Heart right ventricle (tissue), 16 donors: ENCODE measurements around the gene TNFRSF4. TPM values are rescaled to one million over a fixed set of nuclear protein-coding genes. Genes with fewer than 3 reads are reported as not detected.

Experiments
- ATAC-seq, 8 donors: fragments of 200-7000 bp; cut with Tn5 transposase; one replicate each; pipeline ENCODE4 v1.9.1; 2020; ENCODE audit warnings: mild to moderate bottlenecking in 8 of 8, moderate library complexity in 8 of 8, moderate number of reproducible peaks in 1 of 8
- DNase-seq, 2 donors: peaks; one replicate each; pipeline ENCODE4 v3.0.0-alpha.2; 2020
- H3K27ac ChIP-seq, 10 donors: fragments of 200-600 bp; sonication (generic) in 2 of 10; one replicate each; pipeline versions ENCODE4 v1.5.0 to v1.8.0; 2020 to 2022; ENCODE audit warnings: mild to moderate bottlenecking in 3 of 10
- H3K27me3 ChIP-seq, 7 donors: fragments of 200-600 bp; one replicate each; pipeline ENCODE4 v1.8.0; 2021 to 2022; ENCODE audit warnings: mild to moderate bottlenecking in 2 of 7
- H3K36me3 ChIP-seq, 9 donors: fragments of 200-600 bp; sonication (generic) in 1 of 9; one replicate each; pipeline versions ENCODE4 v1.5.0 to v1.8.0; 2020 to 2022; ENCODE audit warnings: mild to moderate bottlenecking in 2 of 9
- H3K4me1 ChIP-seq, 9 donors: fragments of 200-600 bp; sonication (generic) in 1 of 9; one replicate each; pipeline versions ENCODE4 v1.5.0 to v1.8.0; 2020 to 2022; ENCODE audit warnings: mild to moderate bottlenecking in 4 of 9
- H3K4me3 ChIP-seq, 10 donors: fragments of 200-600 bp; sonication (generic) in 2 of 10; one replicate each; pipeline versions ENCODE4 v1.5.0 to v1.8.0; 2020 to 2022; ENCODE audit warnings: mild to moderate bottlenecking in 7 of 10, moderate library complexity in 2 of 10
- H3K9me3 ChIP-seq, 11 donors: fragments of 200-600 bp in 10 of 11; sonication (generic) in 2 of 11; one replicate each; pipeline versions ENCODE4 v1.5.0 to v1.8.0; 2013 to 2022; ENCODE audit warnings: mild to moderate bottlenecking in 2 of 11, control low read depth in 1 of 11, moderate library complexity in 1 of 11
- WGBS, 2 donors: extraction: QIAGEN DNeasy Blood & Tissue Kit; methylation state at CpG; one replicate each; pipeline ENCODE4 v1.1.7; 2013; ENCODE audit warnings: inconsistent platforms in 1 of 2; 5-methylcytosine and 5-hydroxymethylcytosine counted together
- intact Hi-C, 10 donors: fragments of 100-400 bp; cut with DNase I; formaldehyde crosslinking; loops; one replicate each; pipeline versions ENCODE4 v1.11.1 to v1.14.2; 2022
- polyA plus RNA-seq, 2 donors: library from polyadenylated mRNA; stranded (reverse); fragments of 200-250 nt; gene quantifications; one replicate each; pipeline ENCODE4 v1.2.3, GENCODE V29; 2013
- total RNA-seq, 10 donors: library from RNA; stranded (reverse); fragmentation: NEBNext Ultra II Directional in 3 of 10; extraction: Animal tissue kit (Norgen Biotek cat#: 25700) in 3 of 10; gene quantifications; one replicate each; pipeline versions ENCODE4 v1.2.1 to v1.2.4, GENCODE V29; 2021 to 2023
- TF ChIP-seq, protein P1 (sequence below), 9 donors: fragments of 200-600 bp; sonication (generic) in 2 of 9; IDR thresholded peaks; one replicate each; pipeline versions ENCODE4 v1.5.0 to v1.8.0; 2021 to 2022; ENCODE audit warnings: antibody characterized with exemption in 9 of 9, mild to moderate bottlenecking in 5 of 9, moderate library complexity in 1 of 9
- donor health status: Arrhythmogenic right ventricular cardiomyopathy.
- donor health status: ischemic (EF 13 %, LVEDD 7.1; RV severe dilation, severe dysfunction).
- donor health status: healthy with polysubstance abuse.
- donor health status: DM: no; HTN: yes; CAD: no.
- donor health status: DM: no; HTN: no; CAD: no.
- donor health status: ischemic (EF 25% LVEDD 6.9; RV normal size, moderate dysfunction).
- donor health status: ischemic (EF 25% LVEDD 5.7; RV mildly dilated, moderate dysfunction).
- donor health status: healthy.
- donor health status: DM: yes; HTN: yes; CAD: no.
- donor health status: Ischemic cardiomyopathy.
- donor health status: ischemic (EF 35%, LVEDD 5.7; RV mildly dilated, moderate dysfunction).
- donor health status: nonischemic (EF 11% LVEDD 7.7; RV severe dilation, severe dysfunction).
- donor health status: DM: yes; HTN: yes; CAD: no.
- donor health status: PGD.
- donor health status: ischemic (EF 29% LVEDD 5.4; RV normal size, mild dysfunction).
- donor health status: nonischemic (EF 23%, LVEDD 6.1; RV moderate dilation, normal function).

TNFRSF4 gene
- total and polyA plus RNA-seq, 12 donors: 0.52 to 24.8 (median 5.0) TPM

DNA sequence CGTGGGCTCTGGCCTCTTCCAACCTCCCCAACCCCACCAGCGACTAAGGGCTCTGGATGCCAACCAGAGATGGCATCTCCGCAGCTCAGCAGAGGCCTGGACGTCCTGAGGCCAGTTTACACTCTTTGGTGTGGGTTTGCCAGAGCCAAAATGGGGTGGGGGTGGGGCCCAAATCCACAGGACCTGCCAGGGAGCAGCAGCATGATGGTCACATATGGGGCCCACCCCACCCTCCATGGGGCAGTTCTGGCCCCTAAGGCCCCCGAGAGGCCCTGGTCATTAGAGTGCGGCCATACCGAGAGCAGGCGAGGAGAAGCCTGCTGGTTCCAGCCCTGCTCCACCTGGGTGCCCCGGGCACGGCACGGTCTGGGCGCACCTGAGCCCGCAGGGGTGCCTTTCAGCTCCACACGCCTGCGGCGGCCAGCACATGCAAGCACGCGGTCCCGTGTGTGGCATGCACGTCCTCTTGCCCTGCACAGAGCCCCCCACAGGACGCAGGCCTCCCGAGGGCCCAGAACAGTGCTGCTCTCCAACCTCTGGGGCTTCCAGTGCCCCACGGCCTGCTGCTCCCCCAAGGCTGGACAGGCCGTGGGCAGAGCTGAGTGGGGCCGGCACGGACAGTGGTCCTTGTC lies 27.8 kb upstream of the TNFRSF4 start:
- 88 to 90% methylated on average over 24 to 26 of the region's 26 CpGs for WGBS, 2 donors
- H3K27me3 ChIP-seq: peaks cover 15 to 61% (median 55%) of the 10 kb centered on the region in 7 donors

DNA sequence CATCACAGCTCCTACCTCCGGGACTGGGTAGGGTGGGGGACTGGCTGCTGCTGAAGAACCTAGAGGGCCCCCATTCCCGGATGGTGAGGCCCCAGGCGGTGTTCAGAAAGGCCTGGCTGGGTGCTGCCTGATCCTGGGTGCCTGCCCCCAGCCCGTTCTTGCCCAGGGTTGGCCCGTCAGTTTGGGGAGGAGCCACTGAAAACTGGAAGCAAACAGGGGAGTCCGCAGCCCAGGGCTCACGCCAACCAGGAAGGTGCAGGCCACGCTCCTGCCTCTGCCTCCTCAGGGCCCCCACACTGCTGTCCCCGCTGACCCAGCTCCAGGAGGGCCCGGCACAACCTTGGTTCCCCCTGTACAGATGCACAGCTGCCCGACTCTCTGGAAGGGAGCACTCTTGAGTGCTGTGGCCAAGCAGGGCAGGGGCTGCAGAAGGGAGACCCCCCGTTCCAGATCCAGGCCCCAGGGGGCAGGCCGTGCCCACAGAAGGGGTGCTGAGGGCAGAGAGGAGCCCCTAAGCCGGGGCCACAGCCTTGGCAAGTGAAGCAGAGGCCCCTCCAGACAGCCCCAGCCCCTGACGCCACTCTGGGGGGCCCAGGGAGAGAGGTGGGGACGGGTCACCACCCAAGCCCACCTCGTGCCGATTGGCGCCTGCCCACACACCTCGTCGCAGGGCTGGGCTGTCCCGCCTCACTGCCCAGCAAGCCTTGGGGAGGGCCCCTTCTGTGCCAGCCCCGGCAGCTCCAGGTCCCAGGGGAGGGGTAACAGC lies 27.1 kb upstream of the TNFRSF4 start:
- Histone ChIP-seq H3K27ac (no peak overlapping the region), H3K36me3 (no peaks in the 10 kb centered on the region), H3K27me3 (peaks cover 13 to 55% (median 50%) of the 10 kb centered on the region in 7 donors), H3K4me1 (peaks cover 0 to 24% (median 11%) of the 10 kb centered on the region in 9 donors), H3K4me3 (no peak overlapping the region), H3K9me3 (no peaks in the 10 kb centered on the region)
- DNase-seq (no peak), ATAC-seq (no peak)
- 51 to 55% methylated on average over 21 to 23 of the region's 23 CpGs for WGBS, 2 donors
- TF ChIP-seq, protein P1, sequence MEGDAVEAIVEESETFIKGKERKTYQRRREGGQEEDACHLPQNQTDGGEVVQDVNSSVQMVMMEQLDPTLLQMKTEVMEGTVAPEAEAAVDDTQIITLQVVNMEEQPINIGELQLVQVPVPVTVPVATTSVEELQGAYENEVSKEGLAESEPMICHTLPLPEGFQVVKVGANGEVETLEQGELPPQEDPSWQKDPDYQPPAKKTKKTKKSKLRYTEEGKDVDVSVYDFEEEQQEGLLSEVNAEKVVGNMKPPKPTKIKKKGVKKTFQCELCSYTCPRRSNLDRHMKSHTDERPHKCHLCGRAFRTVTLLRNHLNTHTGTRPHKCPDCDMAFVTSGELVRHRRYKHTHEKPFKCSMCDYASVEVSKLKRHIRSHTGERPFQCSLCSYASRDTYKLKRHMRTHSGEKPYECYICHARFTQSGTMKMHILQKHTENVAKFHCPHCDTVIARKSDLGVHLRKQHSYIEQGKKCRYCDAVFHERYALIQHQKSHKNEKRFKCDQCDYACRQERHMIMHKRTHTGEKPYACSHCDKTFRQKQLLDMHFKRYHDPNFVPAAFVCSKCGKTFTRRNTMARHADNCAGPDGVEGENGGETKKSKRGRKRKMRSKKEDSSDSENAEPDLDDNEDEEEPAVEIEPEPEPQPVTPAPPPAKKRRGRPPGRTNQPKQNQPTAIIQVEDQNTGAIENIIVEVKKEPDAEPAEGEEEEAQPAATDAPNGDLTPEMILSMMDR (IDR thresholded peaks at IDR 0.05): no peak
- intact Hi-C loops: loop anchor here in 2 of 10 donors (10.0 kb wide), 1 partner anchor 116 kb away; no protein-coding TSS in a partner anchor

More for the DNA sequence above, 27.8 kb upstream of the TNFRSF4 start:
- H3K27ac ChIP-seq: no peak overlapping the region
- peaks cover 0 to 20% (median 10%) of the 10 kb centered on the region in 9 donors for H3K4me1 ChIP-seq
- DNase-seq: peak in 1 of 2 donors; percentile 6
- no peaks in the 10 kb centered on the region for H3K9me3 ChIP-seq
- TF ChIP-seq, protein P1 (IDR thresholded peaks at IDR 0.05): no peak
- H3K36me3 ChIP-seq: no peaks in the 10 kb centered on the region
- no peak overlapping the region for H3K4me3 ChIP-seq
- intact Hi-C loops: loop anchor here in 2 of 10 donors (10.0 kb wide), 1 partner anchor 117 kb away; no protein-coding TSS in a partner anchor
- no peak for ATAC-seq

GRCh38 chr1:1240348-1240732 lies 26.4 kb upstream of the TNFRSF4 start:
- Histone ChIP-seq H3K36me3 (no peaks in the 10 kb centered on the region), H3K4me1 (peaks cover 0 to 24% (median 11%) of the 10 kb centered on the region in 9 donors), H3K27ac (no peak overlapping the region), H3K27me3 (peaks cover 6 to 48% (median 44%) of the 10 kb centered on the region in 7 donors), H3K9me3 (no peaks in the 10 kb centered on the region), H3K4me3 (no peak overlapping the region)
- intact Hi-C loops: loop anchor here in 2 of 10 donors (10.0 kb wide), 1 partner anchor 116 kb away; no protein-coding TSS in a partner anchor
- ATAC-seq (no peak), DNase-seq (no peak)
- WGBS, 2 donors: 35 to 54% methylated on average over 10 to 11 of the region's 11 CpGs
- TF ChIP-seq, protein P1 (IDR thresholded peaks at IDR 0.05): no peak

- no peak overlapping the region for H3K27ac ChIP-seq
- intact Hi-C loops: loop anchor here in 3 of 10 donors (5.0 to 10.0 kb wide), 2 partner anchors 115 to 117 kb away; no protein-coding TSS in a partner anchor
- no peak overlapping the region for H3K4me3 ChIP-seq
- no peaks in the 10 kb centered on the region for H3K9me3 ChIP-seq
- peaks cover 0 to 2% (median 0%) of the 10 kb centered on the region in 9 donors for H3K36me3 ChIP-seq
- WGBS, 2 donors: 32 to 35% methylated on average over 29 to 30 of the region's 30 CpGs
- DNase-seq: no peak
- H3K4me1 ChIP-seq: peaks cover 0 to 24% (median 11%) of the 10 kb centered on the region in 9 donors
- no peak for ATAC-seq
- peaks cover 6 to 46% (median 41%) of the 10 kb centered on the region in 7 donors for H3K27me3 ChIP-seq
- TF ChIP-seq, protein P1 (IDR thresholded peaks at IDR 0.05): no peak
Observed at GRCh38 chr1:1239614-1240347, 25.8 kb upstream of the TNFRSF4 start.
